IMR-90 (cell line): ENCODE results near the gene USP9Y. TPM values are rescaled to one million over a fixed set of nuclear protein-coding genes. Genes with fewer than 3 reads are reported as not detected.

Source experiments
- ATAC-seq: fragments of 200-7000 bp; cut with Tn5 transposase; 2 replicates; pipeline ENCODE4 v1.9.1; 2020; ENCODE audit warnings: low read depth, mild to moderate bottlenecking, moderate library complexity
- BruUV-seq: library from RNA; stranded (reverse); fragments of 400-500 nt; replicated peaks from 2 replicates; lab custom pipeline; 2021; lab: Mats Ljungman, UMichigan
- CTCF ChIA-PET: fragments of 300-600 bp; formaldehyde crosslinking; extraction: SDS; loops from one replicate; lab custom pipeline; 2021; ENCODE audit warnings: antibody characterized with exemption; lab: Yijun Ruan, JAX
- POLR2A ChIA-PET: fragments of 300-600 bp; sonication (Branson Sonifier 250); formaldehyde crosslinking; loops from one replicate; lab custom pipeline; 2022; ENCODE audit warnings: antibody characterized with exemption; ENCODE audit not compliant: unreplicated experiment; lab: Charles Lee
- DNase-seq: peaks from one replicate; pipeline ENCODE4 v3.0.0; 2013
- H2AFZ ChIP-seq: replicated peaks from 2 replicates; pipeline ENCODE3; 2013; ENCODE audit warnings: low read length, mild to moderate bottlenecking; ENCODE audit not compliant: poor library complexity
- H2AK5ac ChIP-seq: 2 replicates; pipeline ENCODE4 v1.6.1; 2013; ENCODE audit warnings: low read depth, low read length, inconsistent platforms
- H2AK9ac ChIP-seq: replicated peaks from 2 replicates; pipeline ENCODE3; 2013; ENCODE audit warnings: mild to moderate bottlenecking, low read depth, low read length, moderate library complexity; ENCODE audit not compliant: poor library complexity
- H2BK120ac ChIP-seq: 2 replicates; pipeline ENCODE4 v1.6.1; 2013; ENCODE audit warnings: low read depth, low read length, inconsistent platforms
- H2BK15ac ChIP-seq: 3 replicates; pipeline ENCODE4 v1.6.1; 2013; ENCODE audit warnings: low read depth, low read length, inconsistent platforms
- H2BK20ac ChIP-seq: 2 replicates; pipeline ENCODE4 v1.6.1; 2013; ENCODE audit warnings: low read depth, mild to moderate bottlenecking, inconsistent platforms, low read length, moderate library complexity
- H2BK5ac ChIP-seq: 2 replicates; pipeline ENCODE4 v1.6.1; 2013; ENCODE audit warnings: mild to moderate bottlenecking, low read depth, low read length, inconsistent platforms; ENCODE audit not compliant: poor library complexity, severe bottlenecking
- H3K14ac ChIP-seq: replicated peaks from 2 replicates; pipeline ENCODE4 v1.6.1; 2013; ENCODE audit warnings: low read depth, low read length, inconsistent platforms
- H3K18ac ChIP-seq: 2 replicates; pipeline ENCODE4 v1.6.1; 2013; ENCODE audit warnings: low read depth, low read length, control low read depth
- H3K23ac ChIP-seq: 2 replicates; pipeline ENCODE4 v1.6.1; 2013; ENCODE audit warnings: low read depth, low read length, inconsistent platforms
- H3K27ac ChIP-seq: 2 replicates; pipeline ENCODE4 v1.5.1; 2013; ENCODE audit warnings: mild to moderate bottlenecking, control low read depth, low read length; ENCODE audit not compliant: insufficient read depth
- H3K27me3 ChIP-seq: 2 replicates; pipeline ENCODE4 v1.6.1; 2013; ENCODE audit warnings: low read length; ENCODE audit not compliant: control insufficient read depth, insufficient read depth
- H3K36me3 ChIP-seq: 2 replicates; pipeline ENCODE4 v1.6.1; 2013; ENCODE audit warnings: low read length, mixed read lengths; ENCODE audit not compliant: control insufficient read depth, insufficient read depth
- H3K4ac ChIP-seq: 2 replicates; pipeline ENCODE4 v1.6.1; 2013; ENCODE audit warnings: low read depth, low read length, inconsistent platforms
- H3K4me1 ChIP-seq: 2 replicates; pipeline ENCODE4 v1.6.1; 2013; ENCODE audit warnings: low read length, mixed read lengths; ENCODE audit not compliant: control insufficient read depth, insufficient read depth
- H3K4me2 ChIP-seq: 2 replicates; pipeline ENCODE4 v1.6.1; 2013; ENCODE audit warnings: low read depth, mild to moderate bottlenecking, control low read depth, low read length, moderate library complexity
- H3K4me3 ChIP-seq: 2 replicates; pipeline ENCODE4 v1.5.1; 2013; ENCODE audit warnings: low read depth, mild to moderate bottlenecking, control low read depth, low read length, moderate library complexity; ENCODE audit not compliant: insufficient read depth
- H3K56ac ChIP-seq: 2 replicates; pipeline ENCODE4 v1.6.1; 2013; ENCODE audit warnings: low read length, inconsistent platforms; ENCODE audit not compliant: insufficient read depth; ENCODE audit errors: extremely low read depth
- H3K79me1 ChIP-seq, 2 experiments: 2 replicates each; pipeline ENCODE4 v1.6.1; 2013; ENCODE audit warnings: low read length in 2 of 2, inconsistent platforms in 1 of 2, low read depth in 1 of 2
- H3K9ac ChIP-seq: 2 replicates; pipeline ENCODE4 v1.6.1; 2013; ENCODE audit warnings: low read depth, low read length, control low read depth
- H3K9me1 ChIP-seq: 2 replicates; pipeline ENCODE4 v1.6.1; 2013; ENCODE audit warnings: low read length, inconsistent platforms; ENCODE audit not compliant: insufficient read depth
- H3K9me3 ChIP-seq: 2 replicates; pipeline ENCODE4 v1.6.1; 2013; ENCODE audit warnings: low read length; ENCODE audit not compliant: control insufficient read depth, insufficient read depth
- H4K20me1 ChIP-seq: 2 replicates; pipeline ENCODE4 v1.6.1; 2013; ENCODE audit warnings: low read length, inconsistent platforms; ENCODE audit not compliant: insufficient read depth
- H4K5ac ChIP-seq: 2 replicates; pipeline ENCODE4 v1.6.1; 2013; ENCODE audit warnings: mild to moderate bottlenecking, low read depth, low read length, control low read depth
- H4K8ac ChIP-seq, 2 experiments: 2 replicates each; pipeline ENCODE4 v1.6.1; 2013; ENCODE audit warnings: low read depth in 2 of 2, low read length in 2 of 2, control low read depth in 1 of 2, inconsistent platforms in 1 of 2
- H4K91ac ChIP-seq: 2 replicates; pipeline ENCODE4 v1.6.1; 2013; ENCODE audit warnings: low read depth, low read length, inconsistent platforms; ENCODE audit not compliant: insufficient read depth
- BHLHE40 ChIP-seq: fragments of 150-350 bp; IDR thresholded peaks from 2 replicates; pipeline ENCODE4 v1.6.1; 2016; ENCODE audit warnings: mild to moderate bottlenecking, low read depth, low read length
- CHD1 ChIP-seq: IDR thresholded peaks from 2 replicates; pipeline ENCODE4 v1.6.1; 2012; ENCODE audit warnings: low read depth, low read length, improper control_type of control experiment
- FOS ChIP-seq: fragments of 150-350 bp; IDR thresholded peaks from 2 replicates; pipeline ENCODE4 v1.6.1; 2016; ENCODE audit warnings: low read depth, low read length
- MAZ ChIP-seq: IDR thresholded peaks from 2 replicates; pipeline ENCODE4 v1.6.1; 2012; ENCODE audit warnings: low read depth, mild to moderate bottlenecking, low read length, improper control_type of control experiment, moderate library complexity, borderline replicate concordance
- MXI1 ChIP-seq: IDR thresholded peaks from 2 replicates; pipeline ENCODE4 v1.6.1; 2012; ENCODE audit warnings: low read depth, mild to moderate bottlenecking, low read length, moderate library complexity, borderline replicate concordance
- NFE2L2 ChIP-seq: fragments of 150-350 bp; IDR thresholded peaks from 2 replicates; pipeline ENCODE4 v1.6.1; 2016; ENCODE audit warnings: low read depth, mild to moderate bottlenecking, low read length
- RFX5 ChIP-seq: IDR thresholded peaks from 2 replicates; pipeline ENCODE4 v1.8.0; 2012; ENCODE audit warnings: low read depth, mild to moderate bottlenecking, low read length, moderate library complexity
- dilution Hi-C: fragments of 300-500 bp; cut with HindIII; formaldehyde crosslinking; loops from one replicate; pipeline ENCODE4 v1.14.3; 2018; ENCODE audit warnings: low sequenced_read_pairs; ENCODE audit not compliant: unreplicated experiment
- in situ Hi-C: fragments of 300-500 bp; cut with MboI; formaldehyde crosslinking; loops from 3 replicates; pipeline ENCODE4 v1.14.3; 2019; ENCODE audit warnings: low sequenced_read_pairs, inconsistent platforms, mixed read lengths
- intact Hi-C: fragments of 100-400 bp; cut with micrococcal nuclease; formaldehyde crosslinking; loops from 2 replicates; pipeline ENCODE4 v1.10.0; 2022
- polyA plus RNA-seq, 3 experiments: library from polyadenylated mRNA; depleted of rRNA; stranded (reverse); fragments of >200 nt; gene quantifications; 2 replicates each; pipeline ENCODE4 v1.2.3, GENCODE V29; 2012; ENCODE audit warnings: low replicate concordance in 1 of 3
- total RNA-seq: library from RNA; depleted of rRNA; stranded (reverse); fragments of >200 nt; gene quantifications from 2 replicates; pipeline ENCODE4 v1.2.3, GENCODE V29; 2012
- TF ChIP-seq, protein P1 (sequence below): fragments of 150-350 bp; IDR thresholded peaks from 2 replicates; pipeline ENCODE4 v1.6.1; 2016; ENCODE audit warnings: low read depth, mild to moderate bottlenecking, low read length, moderate library complexity, borderline replicate concordance
- TF ChIP-seq, protein P2 (sequence below): fragments of 150-350 bp; IDR thresholded peaks from 2 replicates; pipeline ENCODE4 v1.6.1; 2017; ENCODE audit warnings: mild to moderate bottlenecking, antibody characterized with exemption, low read length, low read depth
- TF ChIP-seq, protein P3 (sequence below): conservative IDR thresholded peaks from 2 replicates; pipeline ENCODE4 v1.5.1; 2012; ENCODE audit warnings: mild to moderate bottlenecking, low read depth, low read length, improper control_type of control experiment

Gene USP9Y
- total and polyA plus RNA-seq, 2 of the 4 experiments (the other 2 are of a cell fraction) = not detected

DNA sequence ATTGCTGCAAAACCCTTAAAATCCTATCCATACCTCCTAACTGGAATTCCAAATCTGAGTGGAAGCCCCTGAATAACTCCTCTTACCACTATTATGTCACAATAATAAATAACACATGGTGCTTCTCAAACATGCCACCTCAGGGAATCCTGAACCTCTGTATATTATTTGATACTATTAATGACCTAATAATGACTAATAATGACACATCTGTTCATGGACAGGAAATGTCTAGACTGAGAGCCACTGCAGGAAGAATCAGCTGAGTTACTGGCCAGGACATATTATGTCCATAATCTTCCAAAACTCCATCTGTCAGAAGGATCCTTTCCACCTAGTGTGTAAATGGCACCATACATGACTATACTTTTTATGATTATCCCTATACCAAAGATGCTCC is 195.9 kb downstream of the USP9Y start:
- BruUV-seq = no TSS peak
- Histone ChIP-seq H3K79me1 (no peaks in the 10 kb centered on the region), H4K5ac (no peak overlapping the region), H4K20me1 (no peaks in the 10 kb centered on the region), H3K14ac (no peak overlapping the region), H3K27me3 (no peaks in the 10 kb centered on the region), H3K4ac (no peak overlapping the region), H3K9ac (no peak overlapping the region), H3K9me3 (no peaks in the 10 kb centered on the region), H3K18ac (no peak overlapping the region), H3K4me2 (no peak overlapping the region), H2AK5ac (no peak overlapping the region), H2BK15ac (no peak overlapping the region), H4K91ac (no peak overlapping the region), H2BK5ac (no peak overlapping the region), H3K4me1 (no peaks in the 10 kb centered on the region), H2AFZ (no peak overlapping the region), H2BK20ac (no peak overlapping the region), H3K36me3 (no peaks in the 10 kb centered on the region), H4K8ac (no peak overlapping the region), H2BK120ac (no peak overlapping the region), H3K4me3 (no peak overlapping the region), H3K23ac (no peak overlapping the region), H3K56ac (no peak overlapping the region), H3K27ac (no peak overlapping the region), H3K9me1 (no peaks in the 10 kb centered on the region), H2AK9ac (no peak overlapping the region)
- dilution Hi-C loops (no loop called here), in situ Hi-C loops (no loop called here), intact Hi-C loops (no loop called here)
- TF ChIP-seq MAZ (no peak), BHLHE40 (no peak), NFE2L2 (no peak), FOS (no peak), CHD1 (no peak), RFX5 (no peak), MXI1 (no peak)
- TF ChIP-seq, protein P1, sequence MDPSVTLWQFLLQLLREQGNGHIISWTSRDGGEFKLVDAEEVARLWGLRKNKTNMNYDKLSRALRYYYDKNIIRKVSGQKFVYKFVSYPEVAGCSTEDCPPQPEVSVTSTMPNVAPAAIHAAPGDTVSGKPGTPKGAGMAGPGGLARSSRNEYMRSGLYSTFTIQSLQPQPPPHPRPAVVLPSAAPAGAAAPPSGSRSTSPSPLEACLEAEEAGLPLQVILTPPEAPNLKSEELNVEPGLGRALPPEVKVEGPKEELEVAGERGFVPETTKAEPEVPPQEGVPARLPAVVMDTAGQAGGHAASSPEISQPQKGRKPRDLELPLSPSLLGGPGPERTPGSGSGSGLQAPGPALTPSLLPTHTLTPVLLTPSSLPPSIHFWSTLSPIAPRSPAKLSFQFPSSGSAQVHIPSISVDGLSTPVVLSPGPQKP = no peak
- TF ChIP-seq, protein P2, sequence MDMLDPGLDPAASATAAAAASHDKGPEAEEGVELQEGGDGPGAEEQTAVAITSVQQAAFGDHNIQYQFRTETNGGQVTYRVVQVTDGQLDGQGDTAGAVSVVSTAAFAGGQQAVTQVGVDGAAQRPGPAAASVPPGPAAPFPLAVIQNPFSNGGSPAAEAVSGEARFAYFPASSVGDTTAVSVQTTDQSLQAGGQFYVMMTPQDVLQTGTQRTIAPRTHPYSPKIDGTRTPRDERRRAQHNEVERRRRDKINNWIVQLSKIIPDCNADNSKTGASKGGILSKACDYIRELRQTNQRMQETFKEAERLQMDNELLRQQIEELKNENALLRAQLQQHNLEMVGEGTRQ = no peak
- TF ChIP-seq, protein P3, sequence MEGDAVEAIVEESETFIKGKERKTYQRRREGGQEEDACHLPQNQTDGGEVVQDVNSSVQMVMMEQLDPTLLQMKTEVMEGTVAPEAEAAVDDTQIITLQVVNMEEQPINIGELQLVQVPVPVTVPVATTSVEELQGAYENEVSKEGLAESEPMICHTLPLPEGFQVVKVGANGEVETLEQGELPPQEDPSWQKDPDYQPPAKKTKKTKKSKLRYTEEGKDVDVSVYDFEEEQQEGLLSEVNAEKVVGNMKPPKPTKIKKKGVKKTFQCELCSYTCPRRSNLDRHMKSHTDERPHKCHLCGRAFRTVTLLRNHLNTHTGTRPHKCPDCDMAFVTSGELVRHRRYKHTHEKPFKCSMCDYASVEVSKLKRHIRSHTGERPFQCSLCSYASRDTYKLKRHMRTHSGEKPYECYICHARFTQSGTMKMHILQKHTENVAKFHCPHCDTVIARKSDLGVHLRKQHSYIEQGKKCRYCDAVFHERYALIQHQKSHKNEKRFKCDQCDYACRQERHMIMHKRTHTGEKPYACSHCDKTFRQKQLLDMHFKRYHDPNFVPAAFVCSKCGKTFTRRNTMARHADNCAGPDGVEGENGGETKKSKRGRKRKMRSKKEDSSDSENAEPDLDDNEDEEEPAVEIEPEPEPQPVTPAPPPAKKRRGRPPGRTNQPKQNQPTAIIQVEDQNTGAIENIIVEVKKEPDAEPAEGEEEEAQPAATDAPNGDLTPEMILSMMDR = no peak
- POLR2A ChIA-PET = no interaction called here
- no peak for ATAC-seq
- CTCF ChIA-PET = no interaction called here
- DNase-seq = no peak
